HG03095 (cell line): ENCODE results near the gene PYCARD.
"Not testable (repeated sequence)": the region's sequence is repeated elsewhere in the genome, so short reads cannot be mapped to it uniquely, and the experiment has no call there.

Source experiments
- ATAC-seq: cut with Tn5 transposase; IDR thresholded peaks from one replicate; pipeline ENCODE4 v1.9.1; 2021; ENCODE audit warnings: moderate library complexity; ENCODE audit not compliant: unreplicated experiment

The PYCARD gene

DNA sequence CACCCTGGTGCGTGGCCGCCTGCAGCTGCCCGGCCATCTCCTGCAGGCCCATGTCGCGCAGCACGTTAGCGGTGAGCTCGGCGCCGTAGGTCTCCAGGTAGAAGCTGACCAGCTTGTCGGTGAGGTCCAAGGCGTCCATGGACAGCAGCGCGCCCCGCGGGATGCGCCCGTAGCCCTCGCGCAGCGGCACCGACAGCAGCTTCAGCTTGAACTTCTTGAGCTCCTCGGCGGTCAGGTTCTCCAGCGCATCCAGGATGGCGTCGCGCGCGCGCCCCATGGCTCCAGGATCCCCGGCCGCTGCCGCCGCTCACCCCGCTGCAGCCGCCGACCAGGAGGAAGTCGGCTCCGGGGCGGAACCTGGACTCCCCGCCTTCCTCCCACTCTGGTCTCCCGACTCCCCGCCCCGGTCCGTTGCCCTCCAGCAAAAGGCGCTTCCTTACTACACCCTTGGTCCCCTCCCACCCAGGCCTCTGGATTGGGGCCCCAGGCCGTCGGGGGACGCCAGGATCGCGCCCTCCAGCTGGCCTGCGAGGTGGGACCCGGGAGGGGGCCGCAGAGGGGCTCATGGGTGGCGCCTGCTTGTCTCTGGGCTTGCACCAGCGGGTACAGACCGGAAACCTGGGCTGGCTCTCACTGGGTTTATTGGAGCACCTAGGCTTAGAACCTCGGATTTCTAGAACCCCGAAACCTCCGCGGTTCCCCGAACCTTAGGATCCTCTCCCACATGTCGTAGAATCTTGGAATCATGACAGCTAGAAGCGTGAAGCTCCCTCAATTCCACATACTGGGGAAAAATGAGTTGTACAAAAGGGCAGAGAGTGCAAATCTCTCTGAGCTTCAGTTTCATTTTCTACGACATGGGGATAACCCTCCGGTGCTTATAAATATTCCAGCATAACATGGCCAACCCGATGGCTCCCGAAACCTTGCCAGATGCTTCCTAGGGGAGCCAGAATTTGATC lies at the start of gene PYCARD:
Gene PYCARD (minus strand): TSS at position 347 of the 962 bp plus-strand sequence. CDS start 70 bp downstream, at position 277.
- ATAC-seq = peak; percentile 26

DNA sequence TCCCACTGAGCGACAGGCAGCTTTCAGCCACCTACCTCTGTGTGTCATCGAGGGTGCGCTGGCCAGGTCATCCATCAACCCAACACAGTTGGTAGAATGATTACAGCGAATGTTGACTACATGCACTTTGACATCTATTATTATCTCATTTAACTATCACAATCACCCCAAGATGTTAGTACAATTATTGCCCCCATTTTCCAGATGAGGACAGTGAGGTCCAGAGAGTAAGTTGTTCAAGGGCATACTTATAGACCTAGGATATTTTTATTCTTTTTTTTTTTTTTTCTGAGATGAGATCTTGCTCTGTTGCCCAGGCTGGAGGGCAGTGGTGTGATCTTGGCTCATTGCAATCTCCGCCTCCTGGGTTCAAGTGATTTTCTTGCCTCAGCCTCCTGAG lies 48.9 kb upstream of the PYCARD start:
- ATAC-seq = no peak

DNA sequence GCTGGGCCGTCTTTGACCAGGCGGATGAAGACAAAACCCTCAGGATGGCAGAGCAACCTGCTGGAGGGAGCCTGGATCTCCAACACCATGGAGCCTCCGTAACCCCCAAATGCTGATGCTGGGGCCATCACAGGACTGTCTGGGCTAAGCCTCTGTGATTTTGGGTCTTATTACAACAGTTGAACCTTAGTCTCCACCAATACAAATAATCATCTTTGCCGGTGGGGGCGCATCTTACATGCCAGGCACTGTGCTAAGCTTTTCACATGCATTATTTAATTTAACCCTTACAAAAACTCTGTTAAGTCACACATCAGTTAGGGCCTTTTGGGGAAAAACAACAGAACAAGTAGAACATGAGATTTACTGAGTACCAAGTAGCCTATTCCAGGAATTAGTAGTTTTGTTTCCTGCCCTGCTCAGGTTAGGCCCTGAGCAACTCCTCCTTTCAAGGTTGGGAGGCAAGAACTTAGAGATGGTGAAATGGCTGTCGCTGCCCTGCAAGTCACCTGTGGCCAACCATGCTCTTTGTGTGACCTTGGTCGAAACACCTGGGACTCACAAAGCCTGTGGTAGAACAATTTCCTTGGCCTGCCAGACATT lies 48.3 kb upstream of the PYCARD start:
- ATAC-seq = no peak

DNA sequence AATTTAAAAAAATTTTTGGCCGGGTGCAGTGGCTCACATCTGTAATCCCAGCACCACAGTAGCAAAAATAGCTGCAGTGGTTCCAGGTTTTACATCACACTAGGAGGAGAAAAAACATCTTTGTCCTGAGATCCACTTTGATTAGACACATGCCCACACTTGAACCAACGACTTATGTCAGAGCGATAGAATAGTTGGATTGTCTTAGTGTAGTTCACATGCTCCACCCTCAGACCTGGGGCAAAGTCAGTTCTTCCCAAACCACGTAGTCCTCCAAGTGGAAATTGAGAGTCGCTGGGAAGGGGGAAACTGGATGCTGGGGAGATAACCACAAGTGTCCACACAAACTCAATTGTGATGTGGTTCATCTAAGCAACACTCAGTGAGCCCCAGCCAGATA lies 45.8 kb upstream of the PYCARD start:
- no peak for ATAC-seq

DNA sequence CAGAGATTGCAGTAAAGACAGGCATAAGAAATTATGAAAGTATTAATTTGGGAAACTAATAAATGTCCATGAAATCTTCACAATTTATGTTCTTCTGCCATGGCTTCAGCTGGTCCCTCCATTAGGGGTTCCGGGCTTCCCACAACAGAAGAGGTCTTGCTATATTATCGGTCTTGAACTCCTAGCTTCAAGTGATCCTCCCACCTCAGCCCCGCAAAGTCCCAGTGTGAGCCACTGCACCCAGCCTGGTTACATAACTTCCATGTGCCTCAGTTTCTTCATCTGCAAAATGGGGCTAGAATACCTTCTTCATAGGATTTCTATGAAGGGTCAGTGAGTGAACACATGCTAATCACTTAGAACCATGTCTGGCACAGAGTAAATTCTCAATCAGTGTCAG lies 43.7 kb upstream of the PYCARD start:
- no peak for ATAC-seq

DNA sequence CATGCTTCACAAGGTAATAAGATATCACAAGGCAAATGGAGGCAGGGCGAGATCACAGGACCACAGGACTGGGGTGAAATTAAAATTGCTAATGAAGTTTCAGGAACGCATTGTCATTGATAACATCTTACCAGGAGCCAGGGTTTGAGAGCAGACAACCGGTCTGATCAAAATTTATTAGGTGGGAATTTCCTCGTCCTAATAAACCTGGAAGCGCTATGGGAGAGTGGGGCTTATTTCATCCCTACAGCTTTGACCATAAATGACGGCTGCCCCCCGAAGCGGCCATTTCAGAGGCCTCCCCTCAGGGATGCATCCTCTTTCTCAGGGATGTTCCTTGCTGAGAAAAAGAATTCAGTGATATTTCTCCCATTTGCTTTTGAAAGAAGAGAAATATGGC lies 43.0 kb upstream of the PYCARD start:
- not testable (repeated sequence) for ATAC-seq

DNA sequence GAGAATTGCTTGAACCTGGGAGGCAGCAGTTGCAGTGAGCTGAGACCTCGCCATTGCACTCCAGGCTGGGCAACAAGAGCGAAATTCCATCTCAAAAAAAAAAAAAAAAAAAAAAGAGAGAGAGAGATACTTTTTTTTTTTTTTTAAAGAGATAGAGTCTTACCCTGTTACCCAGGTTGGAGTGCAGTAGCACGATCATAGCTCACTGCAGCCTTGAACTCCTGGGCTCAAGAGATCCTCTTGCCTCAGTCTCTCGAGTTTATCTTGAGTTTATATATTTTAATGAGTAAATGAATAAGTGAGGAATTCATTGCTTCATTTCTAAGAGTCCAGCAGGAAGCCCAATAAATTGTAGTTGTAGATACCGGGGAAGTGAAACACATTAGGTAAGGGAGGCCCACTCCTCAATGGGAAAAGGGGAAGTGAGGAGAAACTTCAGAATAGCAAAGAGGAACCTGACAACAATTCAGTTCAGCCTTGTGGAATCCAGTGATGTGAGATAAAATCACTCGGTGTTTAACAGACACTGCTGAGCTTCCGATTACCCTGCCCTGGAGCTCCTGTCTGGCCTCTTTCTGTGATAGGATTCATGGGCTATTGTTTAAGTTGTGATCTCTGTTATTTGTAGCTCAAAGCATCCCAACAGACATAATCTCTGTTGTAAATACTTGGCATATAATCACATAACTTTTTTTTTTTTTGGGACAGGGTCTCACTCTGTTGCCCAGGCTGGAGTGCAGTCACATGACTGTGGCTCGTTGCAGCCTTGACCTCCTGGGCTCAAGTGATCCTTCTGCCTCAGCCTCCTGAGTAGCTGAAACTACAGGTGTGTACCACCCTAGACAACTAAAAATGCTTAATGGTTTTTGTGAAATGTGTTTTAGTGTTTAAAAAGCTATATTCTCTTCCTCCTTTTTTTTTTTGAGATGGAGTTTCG lies 41.4 kb upstream of the PYCARD start:
- ATAC-seq = no peak

DNA sequence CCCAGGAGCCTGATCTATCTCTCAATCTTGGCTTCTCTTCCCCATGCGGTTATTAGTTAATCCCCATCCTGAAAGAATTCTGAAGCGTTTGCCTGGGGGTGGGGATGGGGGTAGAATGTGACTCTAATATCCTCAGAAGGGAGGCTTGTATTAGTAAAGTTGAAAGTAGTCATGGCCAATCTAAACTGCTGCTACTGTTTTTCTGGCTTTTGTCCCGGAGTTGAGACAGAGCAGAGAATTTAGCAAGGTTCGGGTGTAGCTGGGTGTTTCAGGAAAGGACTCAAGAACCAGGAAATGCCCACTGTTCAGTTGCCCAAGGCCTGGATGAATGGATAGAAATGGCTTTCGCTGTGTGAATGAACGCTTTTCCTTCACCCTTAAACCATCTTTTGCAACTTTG lies 39.6 kb upstream of the PYCARD start:
- ATAC-seq = no peak

DNA sequence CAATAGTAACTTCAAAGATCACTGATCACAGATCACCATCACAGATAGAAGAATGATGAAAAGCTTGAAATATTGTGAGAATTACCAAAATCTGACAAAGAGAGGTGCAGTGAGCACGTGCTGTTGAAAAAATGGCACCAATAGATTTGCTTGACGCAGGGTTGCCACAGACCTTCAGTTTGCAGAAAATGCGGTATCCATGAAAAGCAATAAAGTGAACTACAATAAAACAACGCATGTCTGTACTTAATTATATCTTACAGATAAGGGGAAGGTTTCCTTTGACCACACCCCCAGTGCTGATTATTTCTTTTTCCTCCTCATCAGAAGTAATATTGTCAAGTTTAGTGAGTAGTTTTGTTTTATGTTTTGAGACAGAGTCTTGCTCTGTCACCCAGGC lies 35.5 kb upstream of the PYCARD start:
- ATAC-seq = no peak

DNA sequence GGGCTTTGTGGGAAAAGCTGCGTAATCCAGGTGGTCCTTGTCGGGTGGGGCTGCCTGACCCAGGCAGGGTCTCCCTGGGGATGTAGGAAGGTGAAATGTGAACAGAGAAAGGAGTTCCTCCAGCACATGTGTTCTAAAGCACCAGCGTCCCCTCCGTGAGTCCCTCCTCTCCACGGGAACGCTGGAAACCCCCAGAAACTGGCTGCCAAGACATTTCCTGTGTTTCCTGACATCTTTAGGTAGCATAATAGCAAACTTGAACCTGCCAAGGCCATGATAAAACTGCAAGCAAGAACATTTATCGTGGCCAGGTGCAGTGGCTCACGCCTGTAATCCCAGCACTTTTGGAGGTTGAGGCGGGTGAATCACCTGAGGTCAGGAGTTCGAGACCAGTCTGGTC lies 26.9 kb upstream of the PYCARD start:
- no peak for ATAC-seq

DNA sequence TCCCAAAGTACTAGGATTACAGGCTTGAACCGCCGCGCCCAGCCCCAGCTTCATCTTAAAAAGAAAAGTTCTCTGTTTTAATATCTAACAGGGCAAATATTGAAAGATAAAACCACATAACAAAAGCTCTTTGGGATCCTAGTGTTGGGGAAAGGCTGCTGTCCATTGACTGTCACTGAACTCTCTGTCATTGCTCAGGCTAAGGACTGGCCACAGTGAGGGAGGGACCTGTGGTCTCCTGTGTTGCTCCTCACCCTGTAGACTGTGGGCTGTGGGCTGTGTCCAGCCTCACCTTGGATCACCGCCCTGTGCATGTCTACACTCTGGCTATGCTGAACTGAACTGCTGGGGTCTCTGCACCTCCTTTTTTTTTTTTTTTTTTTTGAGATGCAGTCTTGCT lies 25.6 kb upstream of the PYCARD start:
- ATAC-seq = no peak

DNA sequence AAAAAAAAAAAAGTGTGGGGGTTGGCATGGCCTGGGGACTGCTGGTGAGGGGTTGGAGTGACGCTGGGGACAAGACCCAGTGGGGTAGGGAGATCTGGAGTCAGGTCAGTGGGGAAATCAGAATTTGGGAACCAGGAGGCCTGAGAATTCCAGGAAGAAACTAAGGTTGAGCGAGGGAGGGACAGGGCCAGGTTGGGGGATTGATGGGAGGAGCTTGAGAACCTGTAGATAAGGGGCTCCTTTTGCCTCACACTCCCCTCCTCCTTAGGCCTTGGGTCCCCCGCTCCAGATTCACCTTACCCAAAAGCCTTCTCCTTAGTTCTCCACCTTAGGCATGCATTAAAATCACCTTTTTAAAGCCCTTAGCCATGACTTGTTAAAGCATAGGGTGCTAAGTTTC lies 22.6 kb upstream of the PYCARD start:
- no peak for ATAC-seq

DNA sequence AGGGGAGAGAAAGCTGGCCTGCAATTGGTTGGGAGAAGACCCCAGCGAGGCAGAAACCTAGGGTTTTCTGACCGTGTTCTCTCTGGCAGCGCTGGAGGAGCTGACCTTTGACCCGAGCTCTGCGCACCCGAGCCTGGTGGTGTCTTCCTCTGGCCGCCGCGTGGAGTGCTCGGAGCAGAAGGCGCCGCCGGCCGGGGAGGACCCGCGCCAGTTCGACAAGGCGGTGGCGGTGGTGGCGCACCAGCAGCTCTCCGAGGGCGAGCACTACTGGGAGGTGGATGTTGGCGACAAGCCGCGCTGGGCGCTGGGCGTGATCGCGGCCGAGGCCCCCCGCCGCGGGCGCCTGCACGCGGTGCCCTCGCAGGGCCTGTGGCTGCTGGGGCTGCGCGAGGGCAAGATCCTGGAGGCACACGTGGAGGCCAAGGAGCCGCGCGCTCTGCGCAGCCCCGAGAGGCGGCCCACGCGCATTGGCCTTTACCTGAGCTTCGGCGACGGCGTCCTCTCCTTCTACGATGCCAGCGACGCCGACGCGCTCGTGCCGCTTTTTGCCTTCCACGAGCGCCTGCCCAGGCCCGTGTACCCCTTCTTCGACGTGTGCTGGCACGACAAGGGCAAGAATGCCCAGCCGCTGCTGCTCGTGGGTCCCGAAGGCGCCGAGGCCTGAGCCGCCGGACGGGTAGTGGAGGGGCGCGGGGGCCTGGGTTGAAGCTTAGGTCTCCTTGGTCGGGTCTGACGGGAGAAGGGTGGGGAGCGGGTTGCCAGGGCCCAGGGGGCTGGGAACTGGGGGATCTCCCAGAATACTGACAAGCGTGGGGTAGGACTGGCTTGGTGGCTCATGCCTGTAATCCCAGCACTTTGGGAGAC lies 21.8 kb upstream of the PYCARD start:
- no peak for ATAC-seq

DNA sequence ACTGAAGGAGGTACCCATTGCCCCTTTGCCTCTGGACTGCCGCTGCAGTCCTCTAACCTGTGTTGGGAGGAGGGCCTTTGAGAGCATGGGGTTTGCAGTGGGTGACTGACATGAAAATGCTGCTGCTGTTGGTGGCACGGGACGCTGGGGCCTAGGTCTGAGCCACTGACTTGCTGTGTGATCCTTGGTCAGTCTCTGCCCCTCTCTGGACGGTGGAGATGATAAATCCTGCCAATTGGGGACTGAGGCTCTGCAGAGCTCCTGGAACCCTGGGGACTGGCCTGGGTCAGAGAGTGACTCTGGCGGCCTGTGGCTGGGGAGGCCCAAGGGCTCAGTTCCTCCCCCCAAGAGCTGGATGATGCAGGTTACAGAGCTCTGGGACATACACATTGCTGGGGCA lies 20.5 kb upstream of the PYCARD start:
- ATAC-seq = no peak

DNA sequence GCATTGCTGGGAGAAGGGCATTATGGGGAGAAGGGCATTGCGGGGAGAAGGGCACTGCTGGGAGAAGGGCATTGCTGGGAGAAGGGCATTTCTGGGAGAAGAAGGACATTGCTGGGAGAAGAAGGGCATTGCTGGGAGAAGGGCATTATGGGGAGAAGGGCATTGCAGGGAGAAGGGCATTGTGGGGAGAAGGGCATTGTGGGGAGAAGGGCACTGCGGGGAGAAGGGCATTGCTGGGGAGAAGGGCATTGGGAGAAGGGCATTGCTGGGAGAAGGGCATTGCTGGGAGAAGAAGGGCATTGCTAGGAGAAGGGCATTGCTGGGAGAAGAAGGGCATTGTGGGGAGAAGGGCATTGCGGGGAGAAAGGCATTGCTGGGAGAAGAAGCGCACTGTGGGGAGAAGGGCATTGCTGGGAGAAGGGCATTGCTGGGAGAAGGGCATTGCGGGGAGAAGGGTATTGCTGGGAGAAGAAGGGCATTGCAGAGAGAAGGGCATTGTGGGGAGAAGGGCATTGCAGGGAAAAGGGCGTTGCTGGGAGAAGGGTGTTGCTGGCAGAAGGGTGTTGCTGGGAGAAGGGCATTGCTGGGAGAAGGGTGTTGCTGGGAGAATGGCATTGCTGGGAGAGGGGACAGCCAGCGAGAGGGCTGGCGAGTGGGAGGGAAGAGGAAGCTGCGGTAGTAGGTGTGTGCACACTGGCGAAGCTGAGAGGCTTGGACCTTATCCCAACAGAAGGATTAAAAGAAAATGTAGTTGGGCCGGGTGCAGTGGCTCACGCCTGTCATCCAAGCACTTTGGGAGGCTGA lies 19.0 kb upstream of the PYCARD start:
- ATAC-seq = no peak

DNA sequence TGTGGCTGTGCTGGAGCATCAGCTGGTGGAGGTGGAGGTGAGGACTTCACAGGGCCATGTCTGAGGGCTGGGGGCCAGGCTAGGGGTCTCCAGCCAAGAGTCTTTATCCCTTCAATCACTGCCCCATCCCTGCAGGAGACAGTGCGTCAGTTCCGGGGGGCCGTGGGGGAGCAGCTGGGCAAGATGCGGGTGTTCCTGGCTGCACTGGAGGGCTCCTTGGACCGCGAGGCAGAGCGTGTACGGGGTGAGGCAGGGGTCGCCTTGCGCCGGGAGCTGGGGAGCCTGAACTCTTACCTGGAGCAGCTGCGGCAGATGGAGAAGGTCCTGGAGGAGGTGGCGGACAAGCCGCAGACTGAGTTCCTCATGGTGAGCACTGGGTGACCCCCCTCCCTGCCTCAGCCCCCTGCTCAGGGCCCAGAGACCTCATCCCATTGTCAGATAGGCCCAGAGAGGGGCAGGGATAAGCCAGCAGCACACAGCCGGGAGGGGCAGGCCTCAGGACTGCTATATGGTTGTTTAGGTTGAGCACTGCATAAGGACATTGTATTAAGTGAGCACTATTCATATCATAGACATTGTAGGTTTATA lies 16.7 kb upstream of the PYCARD start:
- ATAC-seq = no peak

DNA sequence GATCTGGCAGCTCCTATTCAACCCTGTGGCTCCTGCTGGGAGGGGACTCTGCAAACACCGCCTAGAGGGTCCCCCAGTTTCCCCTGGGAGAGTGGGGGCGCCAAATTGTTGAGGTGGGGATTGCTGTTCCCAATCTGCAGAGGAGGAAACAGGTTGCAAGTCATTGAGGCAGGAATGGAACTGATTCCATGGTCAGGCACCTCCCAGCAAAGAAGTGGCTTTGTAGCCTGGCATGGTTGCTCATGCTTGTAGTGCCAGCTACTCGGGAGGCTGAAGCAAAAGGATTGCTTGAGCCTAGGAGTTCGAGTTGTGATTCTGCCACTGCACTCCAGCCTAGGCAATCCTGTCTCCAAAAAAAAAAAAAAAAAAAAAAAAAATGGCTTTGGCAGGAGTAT lies 14.6 kb upstream of the PYCARD start:
- no peak for ATAC-seq

DNA sequence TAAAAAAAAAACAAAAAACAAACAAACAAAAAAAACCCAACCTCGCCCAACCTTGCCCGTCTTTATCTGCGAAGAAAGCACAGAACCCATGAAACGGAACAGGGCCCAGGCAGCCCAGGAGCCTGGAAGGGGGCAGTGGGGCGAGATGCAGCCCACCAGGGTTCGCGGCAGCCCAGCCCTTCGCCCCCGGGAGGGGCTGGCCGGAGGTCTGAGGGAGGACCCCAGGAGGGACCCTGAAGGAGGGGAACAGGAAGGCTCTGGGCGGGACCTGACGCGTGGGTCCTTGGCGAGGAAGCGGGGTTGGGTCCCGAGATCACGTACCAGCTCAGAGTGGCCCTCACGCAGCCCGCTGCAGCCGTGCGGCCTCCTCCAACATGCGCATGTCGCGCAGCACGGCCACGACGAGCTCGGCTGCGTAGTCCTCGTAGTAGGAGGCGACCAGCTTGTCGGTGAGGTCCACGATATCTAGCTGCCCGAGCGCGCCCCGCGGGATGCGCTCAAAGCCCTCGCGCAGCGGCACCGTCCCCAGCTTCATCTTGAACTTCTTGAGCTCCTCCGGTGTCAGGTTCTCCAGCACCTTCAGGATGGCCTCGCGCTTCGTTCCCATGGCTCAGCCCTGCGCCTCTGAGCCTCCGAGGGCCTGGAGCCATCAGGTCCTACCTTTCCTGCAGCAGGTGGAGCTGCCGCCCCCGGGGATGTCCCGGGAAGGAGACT lies 14.0 kb upstream of the PYCARD start, which contains the start of gene PYDC1:
Gene PYDC1 (minus strand): TSS at position 714 of the 714 bp plus-strand sequence. CDS start 107 bp downstream, at position 607.
- ATAC-seq = no peak
